ES-I3 (cell line): ENCODE results near the gene AKAP10.
"Not testable (repeated sequence)": the region's sequence is repeated elsewhere in the genome, so short reads cannot be mapped to it uniquely, and the experiment has no call there.

ENCODE experiments used
- H3K36me3 ChIP-seq: 2 replicates; pipeline ENCODE4 v1.6.1; 2013; ENCODE audit warnings: mild to moderate bottlenecking, low read length, control low read depth, moderate library complexity; ENCODE audit not compliant: insufficient read depth
- H3K4me1 ChIP-seq: 2 replicates; pipeline ENCODE4 v1.6.1; 2013; ENCODE audit warnings: mild to moderate bottlenecking, control low read depth, low read length; ENCODE audit not compliant: insufficient read depth
- H3K9ac ChIP-seq: 2 replicates; pipeline ENCODE4 v1.6.1; 2013; ENCODE audit warnings: low read depth, mild to moderate bottlenecking, low read length, moderate library complexity
- H3K9me3 ChIP-seq: 2 replicates; pipeline ENCODE4 v1.6.1; 2013; ENCODE audit warnings: mild to moderate bottlenecking, low read length, moderate library complexity; ENCODE audit not compliant: control insufficient read depth, insufficient read depth

AKAP10 gene

GRCh38 chr17:19928299-19928698, 49.3 kb downstream of the AKAP10 start:
- Histone ChIP-seq H3K4me1 (no peaks in the 10 kb centered on the region), H3K9me3 (no peaks in the 10 kb centered on the region), H3K9ac (no peak overlapping the region), H3K36me3 (no peaks in the 10 kb centered on the region; the same call in 1 of the 2 replicates)

- no peak overlapping the region for H3K9ac ChIP-seq
- H3K4me1 ChIP-seq = peaks cover 3% of the 10 kb centered on the region; the same call in 1 of the 2 replicates
- no peaks in the 10 kb centered on the region for H3K9me3 ChIP-seq
- H3K36me3 ChIP-seq = peaks cover 4% of the 10 kb centered on the region
Observed at GRCh38 chr17:19915245-19915978, 62.2 kb downstream of the AKAP10 start.

GRCh38 chr17:19911033-19911432, 66.6 kb downstream of the AKAP10 start:
- no peak overlapping the region for H3K9ac ChIP-seq
- no peaks in the 10 kb centered on the region for H3K9me3 ChIP-seq
- peaks cover 6% of the 10 kb centered on the region for H3K36me3 ChIP-seq
- peaks cover 3% of the 10 kb centered on the region; the same call in 1 of the 2 replicates for H3K4me1 ChIP-seq

- peaks cover 3% of the 10 kb centered on the region; the same call in 1 of the 2 replicates for H3K4me1 ChIP-seq
- peaks cover 9% of the 10 kb centered on the region for H3K36me3 ChIP-seq
- no peak overlapping the region for H3K9ac ChIP-seq
- no peaks in the 10 kb centered on the region for H3K9me3 ChIP-seq
Observed at GRCh38 chr17:19909139-19909538, 68.5 kb downstream of the AKAP10 start.

- Histone ChIP-seq H3K4me1 (no peaks in the 10 kb centered on the region), H3K9ac (no peak overlapping the region), H3K36me3 (peaks cover 15% of the 10 kb centered on the region), H3K9me3 (no peaks in the 10 kb centered on the region)
Observed at GRCh38 chr17:19905502-19905901, 72.1 kb downstream of the AKAP10 start.

- no peaks in the 10 kb centered on the region for H3K9me3 ChIP-seq
- peaks cover 15% of the 10 kb centered on the region for H3K36me3 ChIP-seq
- no peak overlapping the region for H3K9ac ChIP-seq
- H3K4me1 ChIP-seq = no peaks in the 10 kb centered on the region
Observed at GRCh38 chr17:19904924-19905323, 72.7 kb downstream of the AKAP10 start.

- Histone ChIP-seq H3K4me1 (no peaks in the 10 kb centered on the region), H3K36me3 (peaks cover 10% of the 10 kb centered on the region), H3K9ac (no peak overlapping the region), H3K9me3 (no peaks in the 10 kb centered on the region)
Observed at GRCh38 chr17:19904412-19904811, 73.2 kb downstream of the AKAP10 start.

GRCh38 chr17:19900809-19901208, 76.8 kb downstream of the AKAP10 start:
- H3K36me3 ChIP-seq = peaks cover 8% of the 10 kb centered on the region

GRCh38 chr17:19897903-19898302, 79.7 kb downstream of the AKAP10 start:
- Histone ChIP-seq H3K9ac (no peak overlapping the region), H3K4me1 (0 out of 2 replicates have a peak, but pooled peaks cover 5% of the 10 kb centered on the region), H3K9me3 (no peaks in the 10 kb centered on the region), H3K36me3 (peaks cover 5% of the 10 kb centered on the region)

More at GRCh38 chr17:19900809-19901208, 76.8 kb downstream of the AKAP10 start:
- no peak overlapping the region for H3K9ac ChIP-seq
- no peaks in the 10 kb centered on the region for H3K9me3 ChIP-seq
- H3K4me1 ChIP-seq = 0 out of 2 replicates have a peak, but pooled peaks cover 5% of the 10 kb centered on the region

GRCh38 chr17:19897090-19897837, 80.4 kb downstream of the AKAP10 start:
- no peaks in the 10 kb centered on the region for H3K9me3 ChIP-seq
- peaks cover 5% of the 10 kb centered on the region for H3K36me3 ChIP-seq
- 0 out of 2 replicates have a peak, but pooled peaks cover 5% of the 10 kb centered on the region for H3K4me1 ChIP-seq
- no peak overlapping the region for H3K9ac ChIP-seq

GRCh38 chr17:19896679-19897078, 80.9 kb downstream of the AKAP10 start:
- Histone ChIP-seq H3K9me3 (no peaks in the 10 kb centered on the region), H3K36me3 (peaks cover 3% of the 10 kb centered on the region), H3K9ac (no peak overlapping the region), H3K4me1 (0 out of 2 replicates have a peak, but pooled peaks cover 5% of the 10 kb centered on the region)

GRCh38 chr17:19890554-19890953, 87.1 kb downstream of the AKAP10 start:
- H3K4me1 ChIP-seq, H3K9me3 ChIP-seq, H3K36me3 ChIP-seq, H3K9ac ChIP-seq: not testable (repeated sequence)

- not testable (repeated sequence) for H3K9me3 ChIP-seq, H3K4me1 ChIP-seq, H3K36me3 ChIP-seq, H3K9ac ChIP-seq
Observed at GRCh38 chr17:19890001-19890400, 87.6 kb downstream of the AKAP10 start.

GRCh38 chr17:19886116-19886515, 91.5 kb downstream of the AKAP10 start:
- no peaks in the 10 kb centered on the region for H3K9me3 ChIP-seq
- no peaks in the 10 kb centered on the region for H3K36me3 ChIP-seq
- H3K4me1 ChIP-seq = no peaks in the 10 kb centered on the region
- no peak overlapping the region for H3K9ac ChIP-seq
